Prostate gland (tissue), 2 donors: Measurements from ENCODE around the gene HIP1R. TPM values are rescaled to one million over a fixed set of nuclear protein-coding genes. Genes with fewer than 3 reads are reported as not detected.

Experiments
- DNase-seq: peaks from one replicate; pipeline ENCODE4 v3.0.0-alpha.2; 2019; ENCODE audit warnings: low spot score
- H3K27ac ChIP-seq, 2 donors: fragments of 200-600 bp; sonication (generic); 2 replicates each; pipeline ENCODE4 v1.5.1; 2017 to 2019
- H3K27me3 ChIP-seq: fragments of 200-600 bp; sonication (generic); replicated peaks from 2 replicates; pipeline ENCODE4 v1.5.1; 2019; ENCODE audit not compliant: insufficient read depth
- H3K36me3 ChIP-seq, 2 donors: fragments of 200-600 bp; sonication (generic); 1 replicate in 1 of 2; 2 replicates in 1 of 2; pipeline versions ENCODE4 v1.5.1 to v1.8.1; 2017 to 2019
- H3K4me1 ChIP-seq: fragments of 200-600 bp; sonication (generic); replicated peaks from 2 replicates; pipeline ENCODE4 v1.5.1; 2019
- H3K4me3 ChIP-seq, 2 donors: fragments of 200-600 bp; sonication (generic); 2 replicates each; pipeline ENCODE4 v1.5.1; 2017 to 2019
- H3K9me3 ChIP-seq: fragments of 200-600 bp; sonication (generic); 2 replicates; pipeline ENCODE4 v1.5.1; 2017
- CTCF ChIP-seq, 4 experiments: fragments of 200-600 bp in 2 of 4; fragments of 450-650 bp in 2 of 4; sonication (generic) in 2 of 4; IDR thresholded peaks; 1 replicate in 3 of 4; 2 replicates in 1 of 4; pipeline ENCODE4 v1.5.1; 2016 to 2019; ENCODE audit warnings: antibody characterized with exemption in 4 of 4, mild to moderate bottlenecking in 2 of 4, moderate library complexity in 2 of 4
- POLR2A ChIP-seq: fragments of 450-650 bp; IDR thresholded peaks from one replicate; pipeline ENCODE4 v1.6.1; 2016; ENCODE audit warnings: antibody characterized with exemption, mild to moderate bottlenecking
- POLR2AphosphoS5 ChIP-seq: sonication (generic); formaldehyde crosslinking; IDR thresholded peaks from one replicate; pipeline ENCODE4 v1.6.1; 2017; ENCODE audit warnings: antibody characterized with exemption
- WGBS: methylation state at CpG from one replicate; pipeline ENCODE4 v1.1.5; 2018; 5-methylcytosine and 5-hydroxymethylcytosine counted together
- intact Hi-C: fragments of 100-400 bp; cut with DNase I; formaldehyde crosslinking; loops from one replicate; pipeline ENCODE4 v1.14.2; 2022
- total RNA-seq, 2 donors: library from RNA; depleted of rRNA; stranded (reverse); fragments of >200 nt; gene quantifications; one replicate each; pipeline ENCODE4 v1.1.0, GENCODE V29; 2016

Gene HIP1R
- total RNA-seq, result 10 to 100 TPM; 45.1 to 79.3 TPM

GRCh38 chr12:122834921-122835749 is at the start of gene HIP1R:
TSS of gene HIP1R (plus strand) at chr12:122835457. CDS start at chr12:122835551, 94 bp downstream.
- no peaks in the 10 kb centered on the region for H3K9me3 ChIP-seq
- H3K36me3 ChIP-seq, result no peaks in the 10 kb centered on the region
- WGBS, result under 1% methylated on average over 72 of the region's 85 CpGs
- intact Hi-C loops, result no loop called here
- no peaks in the 10 kb centered on the region for H3K27me3 ChIP-seq
- peaks cover 6% of the 10 kb centered on the region for H3K4me1 ChIP-seq
- peak within 1 kb of the TSS; percentile 60 to 76 for H3K4me3 ChIP-seq
- TF ChIP-seq POLR2AphosphoS5 (no peak), POLR2A (peak; percentile 57), CTCF (IDR thresholded peaks at IDR 0.05) (no peak)
- peak within 1 kb of the TSS; percentile 81 to 89 for H3K27ac ChIP-seq
- peak; percentile 54 for DNase-seq

- TF ChIP-seq POLR2AphosphoS5 (no peak), POLR2A (no peak), CTCF (IDR thresholded peaks at IDR 0.05) (no peak)
- H3K4me3 ChIP-seq, result no peak overlapping the region
- no peaks in the 10 kb centered on the region for H3K4me1 ChIP-seq
- no peak overlapping the region for H3K27ac ChIP-seq
- no peak for DNase-seq
- no peaks in the 10 kb centered on the region for H3K36me3 ChIP-seq
- no peaks in the 10 kb centered on the region for H3K9me3 ChIP-seq
- no peaks in the 10 kb centered on the region for H3K27me3 ChIP-seq
- 89% methylated on average over 7 of the region's 7 CpGs for WGBS
- intact Hi-C loops, result no loop called here
These were observed 49.8 kb upstream of the HIP1R start for GRCh38 chr12:122785503-122785902.

- Histone ChIP-seq H3K4me3 (no peak overlapping the region), H3K36me3 (no peaks in the 10 kb centered on the region), H3K27ac (no peak overlapping the region), H3K27me3 (no peaks in the 10 kb centered on the region), H3K9me3 (no peaks in the 10 kb centered on the region), H3K4me1 (no peaks in the 10 kb centered on the region)
- DNase-seq, result no peak
- intact Hi-C loops, result no loop called here
- WGBS, result 70% methylated on average over 4 of the region's 4 CpGs
- TF ChIP-seq POLR2A, result no peak
- TF ChIP-seq POLR2AphosphoS5, result no peak
- TF ChIP-seq CTCF (IDR thresholded peaks at IDR 0.05), result no peak
These were observed 46.9 kb upstream of the HIP1R start for GRCh38 chr12:122788387-122788786.

- no peaks in the 10 kb centered on the region for H3K4me1 ChIP-seq
- 73% methylated on average over 5 of the region's 5 CpGs for WGBS
- intact Hi-C loops, result loop anchor here (5.0 kb wide), 2 partner anchors 53 to 163 kb away; no protein-coding TSS in a partner anchor
- no peak for DNase-seq
- H3K27ac ChIP-seq, result no peak overlapping the region
- H3K4me3 ChIP-seq, result no peak overlapping the region
- no peaks in the 10 kb centered on the region for H3K36me3 ChIP-seq
- H3K9me3 ChIP-seq, result no peaks in the 10 kb centered on the region
- H3K27me3 ChIP-seq, result no peaks in the 10 kb centered on the region
- TF ChIP-seq POLR2A, result no peak
- no peak for TF ChIP-seq POLR2AphosphoS5
- no peak for TF ChIP-seq CTCF (IDR thresholded peaks at IDR 0.05)
These were observed 45.6 kb upstream of the HIP1R start for GRCh38 chr12:122789637-122790036.
